ENCODE data around the gene AK3.
"Not testable (repeated sequence)": the region's sequence is repeated elsewhere in the genome, so short reads cannot be mapped to it uniquely, and the experiment has no call there.

AK3 gene

DNA sequence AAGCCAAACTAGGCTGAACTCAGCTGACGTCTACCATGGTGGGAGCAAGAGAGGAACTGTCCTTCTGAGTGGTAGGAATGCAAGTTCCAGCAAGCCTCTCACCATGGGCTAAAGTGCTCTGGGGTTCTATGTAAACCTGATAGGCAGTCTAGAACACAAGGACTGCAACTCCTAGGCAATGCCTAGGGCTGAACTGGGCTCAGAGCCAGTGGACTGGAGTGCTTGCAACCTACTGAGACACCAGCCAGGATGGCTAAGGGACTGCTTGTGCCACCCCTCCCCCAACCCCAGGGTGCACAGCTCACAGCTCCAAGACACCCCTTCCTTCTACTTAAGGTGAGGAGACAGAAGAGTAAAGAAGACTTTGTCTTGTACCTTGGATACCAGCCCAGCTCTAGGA, 39.6 kb upstream of the AK3 start:
- Histone ChIP-seq H3K4me1 (ENCODE audit: low read length) (no peaks in the 10 kb centered on the region), H3K36me3 (replicated peaks; ENCODE audit: insufficient read depth, low read length) (no peaks in the 10 kb centered on the region), H3F3A (ENCODE audit: insufficient read depth, low read length) (no peaks in the 10 kb centered on the region), H3K4me3 (ENCODE audit: low read length) (no peak overlapping the region), H3K4me2 (ENCODE audit: low read depth, low read length) (no peak overlapping the region), H3K9me3 (replicated peaks; ENCODE audit: insufficient read depth, low read length) (no peaks in the 10 kb centered on the region), H3K9ac (ENCODE audit: low read length) (no peak overlapping the region), H3K27me3 (replicated peaks; ENCODE audit: insufficient read depth, low read length) (no peaks in the 10 kb centered on the region), H4K20me1 (ENCODE audit: insufficient read depth, low read length) (no peaks in the 10 kb centered on the region), H3K27ac (ENCODE audit: low read length) (no peak overlapping the region), H2AFZ (ENCODE audit: low read length) (no peak overlapping the region), H3K79me2 (ENCODE audit: low read length) (no peaks in the 10 kb centered on the region), H3K9me2 (replicated peaks; ENCODE audit: insufficient read depth, low read length) (no peaks in the 10 kb centered on the region)
- no peak for DNase-seq
- TF ChIP-seq, protein P1, sequence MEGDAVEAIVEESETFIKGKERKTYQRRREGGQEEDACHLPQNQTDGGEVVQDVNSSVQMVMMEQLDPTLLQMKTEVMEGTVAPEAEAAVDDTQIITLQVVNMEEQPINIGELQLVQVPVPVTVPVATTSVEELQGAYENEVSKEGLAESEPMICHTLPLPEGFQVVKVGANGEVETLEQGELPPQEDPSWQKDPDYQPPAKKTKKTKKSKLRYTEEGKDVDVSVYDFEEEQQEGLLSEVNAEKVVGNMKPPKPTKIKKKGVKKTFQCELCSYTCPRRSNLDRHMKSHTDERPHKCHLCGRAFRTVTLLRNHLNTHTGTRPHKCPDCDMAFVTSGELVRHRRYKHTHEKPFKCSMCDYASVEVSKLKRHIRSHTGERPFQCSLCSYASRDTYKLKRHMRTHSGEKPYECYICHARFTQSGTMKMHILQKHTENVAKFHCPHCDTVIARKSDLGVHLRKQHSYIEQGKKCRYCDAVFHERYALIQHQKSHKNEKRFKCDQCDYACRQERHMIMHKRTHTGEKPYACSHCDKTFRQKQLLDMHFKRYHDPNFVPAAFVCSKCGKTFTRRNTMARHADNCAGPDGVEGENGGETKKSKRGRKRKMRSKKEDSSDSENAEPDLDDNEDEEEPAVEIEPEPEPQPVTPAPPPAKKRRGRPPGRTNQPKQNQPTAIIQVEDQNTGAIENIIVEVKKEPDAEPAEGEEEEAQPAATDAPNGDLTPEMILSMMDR (IDR thresholded peaks at IDR 0.05; ENCODE audit: low read length) = no peak
- no peak for TF ChIP-seq EZH2 (optimal IDR thresholded peaks at IDR 0.05; ENCODE audit: low read depth, low read length)
- TF ChIP-seq EZH2phosphoT487 (IDR thresholded peaks at IDR 0.05; ENCODE audit: low read length) = no peak

DNA sequence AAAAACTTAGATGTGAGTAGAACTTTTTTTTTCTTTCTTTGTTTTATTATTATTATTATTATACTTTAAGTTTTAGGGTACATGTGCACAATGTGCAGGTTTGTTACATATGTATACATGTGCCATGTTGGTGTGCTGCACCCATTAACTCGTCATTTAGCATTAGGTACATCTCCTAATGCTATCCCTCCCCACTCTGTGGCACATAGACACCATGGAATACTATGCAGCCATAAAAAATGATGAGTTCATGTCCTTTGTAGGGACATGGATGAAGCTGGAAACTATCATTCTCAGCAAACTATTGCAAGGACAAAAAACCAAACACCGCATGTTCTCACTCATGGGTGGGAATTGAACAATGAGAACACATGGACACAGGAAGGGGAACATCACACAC, 34.0 kb upstream of the AK3 start:
- H3K4me2 ChIP-seq (ENCODE audit: low read depth, low read length); H3K4me3 ChIP-seq (ENCODE audit: low read length); H3K9me2 ChIP-seq (replicated peaks; ENCODE audit: insufficient read depth, low read length); H3K4me1 ChIP-seq (ENCODE audit: low read length); H3K79me2 ChIP-seq (ENCODE audit: low read length); H3K9ac ChIP-seq (ENCODE audit: low read length); H3F3A ChIP-seq (ENCODE audit: insufficient read depth, low read length); H3K27ac ChIP-seq (ENCODE audit: low read length); H3K9me3 ChIP-seq (replicated peaks; ENCODE audit: insufficient read depth, low read length); DNase-seq; H3K27me3 ChIP-seq (replicated peaks; ENCODE audit: insufficient read depth, low read length); H2AFZ ChIP-seq (ENCODE audit: low read length); H3K36me3 ChIP-seq (replicated peaks; ENCODE audit: insufficient read depth, low read length); H4K20me1 ChIP-seq (ENCODE audit: insufficient read depth, low read length): not testable (repeated sequence)

DNA sequence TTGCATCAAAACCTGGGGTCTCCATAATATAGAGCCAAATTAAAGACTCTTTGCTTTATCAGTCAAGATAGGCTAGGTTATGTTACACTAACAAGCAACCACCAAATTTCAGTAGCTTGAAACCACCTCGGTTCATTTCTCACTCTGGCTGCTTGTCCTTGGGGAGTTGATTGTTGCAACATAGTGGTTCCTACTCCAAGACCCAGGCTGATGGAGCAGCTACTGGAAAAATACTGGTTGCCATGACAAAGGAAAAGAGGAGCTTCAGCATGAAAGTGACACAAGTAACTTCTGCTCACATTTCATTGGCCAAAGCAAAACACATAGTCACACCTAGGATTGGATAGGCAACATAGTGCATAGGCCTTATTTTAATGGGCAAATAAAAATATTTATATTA, 33.2 kb upstream of the AK3 start:
- no peak for DNase-seq

DNA sequence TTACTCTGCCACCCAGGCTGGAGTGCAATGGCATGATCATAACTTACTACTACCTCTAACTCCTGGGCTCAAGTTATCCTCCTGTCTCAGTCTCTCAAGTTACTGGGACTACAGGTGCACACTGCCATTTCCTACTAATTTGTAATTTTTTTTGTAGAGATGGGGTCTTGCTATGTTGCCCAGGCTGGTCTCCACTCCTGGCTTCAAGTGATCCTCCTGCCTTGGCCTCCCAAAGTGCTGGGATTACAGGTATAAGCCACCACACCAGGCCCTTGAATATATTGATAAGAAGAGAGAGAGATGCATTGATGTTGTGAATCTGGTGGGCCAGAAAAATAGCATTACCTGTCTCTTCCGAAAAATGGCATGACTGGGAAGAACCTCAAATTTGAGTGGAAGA, 30.8 kb upstream of the AK3 start:
- no peak overlapping the region for H3K9ac ChIP-seq (ENCODE audit: low read length)
- H3K9me2 ChIP-seq (replicated peaks; ENCODE audit: insufficient read depth, low read length) = no peaks in the 10 kb centered on the region
- no peak overlapping the region for H3K27ac ChIP-seq (ENCODE audit: low read length)
- DNase-seq = no peak
- H3K79me2 ChIP-seq (ENCODE audit: low read length) = no peaks in the 10 kb centered on the region
- H3K9me3 ChIP-seq (replicated peaks; ENCODE audit: insufficient read depth, low read length) = no peaks in the 10 kb centered on the region
- H3K36me3 ChIP-seq (replicated peaks; ENCODE audit: insufficient read depth, low read length) = no peaks in the 10 kb centered on the region
- no peaks in the 10 kb centered on the region for H3K27me3 ChIP-seq (replicated peaks; ENCODE audit: insufficient read depth, low read length)
- no peaks in the 10 kb centered on the region for H4K20me1 ChIP-seq (ENCODE audit: insufficient read depth, low read length)
- no peaks in the 10 kb centered on the region for H3F3A ChIP-seq (ENCODE audit: insufficient read depth, low read length)
- H2AFZ ChIP-seq (ENCODE audit: low read length) = no peak overlapping the region
- no peaks in the 10 kb centered on the region for H3K4me1 ChIP-seq (ENCODE audit: low read length)
- H3K4me2 ChIP-seq (ENCODE audit: low read depth, low read length) = no peak overlapping the region
- H3K4me3 ChIP-seq (ENCODE audit: low read length) = no peak overlapping the region
- TF ChIP-seq EZH2 (optimal IDR thresholded peaks at IDR 0.05; ENCODE audit: low read depth, low read length) (no peak), EZH2phosphoT487 (IDR thresholded peaks at IDR 0.05; ENCODE audit: low read length) (no peak)
- TF ChIP-seq, protein P1 (IDR thresholded peaks at IDR 0.05; ENCODE audit: low read length) = no peak

More for the DNA sequence above, 33.2 kb upstream of the AK3 start:
- TF ChIP-seq, protein P1 (IDR thresholded peaks at IDR 0.05; ENCODE audit: low read length) = no peak
- no peak for TF ChIP-seq EZH2 (optimal IDR thresholded peaks at IDR 0.05; ENCODE audit: low read depth, low read length)
- Histone ChIP-seq H3K9me3 (replicated peaks; ENCODE audit: insufficient read depth, low read length) (no peaks in the 10 kb centered on the region), H2AFZ (ENCODE audit: low read length) (no peak overlapping the region), H3K4me2 (ENCODE audit: low read depth, low read length) (no peak overlapping the region), H3K4me3 (ENCODE audit: low read length) (no peak overlapping the region), H3F3A (ENCODE audit: insufficient read depth, low read length) (no peaks in the 10 kb centered on the region), H3K9me2 (replicated peaks; ENCODE audit: insufficient read depth, low read length) (no peaks in the 10 kb centered on the region), H3K36me3 (replicated peaks; ENCODE audit: insufficient read depth, low read length) (no peaks in the 10 kb centered on the region), H3K27me3 (replicated peaks; ENCODE audit: insufficient read depth, low read length) (no peaks in the 10 kb centered on the region), H3K79me2 (ENCODE audit: low read length) (no peaks in the 10 kb centered on the region), H3K4me1 (ENCODE audit: low read length) (no peaks in the 10 kb centered on the region), H3K9ac (ENCODE audit: low read length) (no peak overlapping the region), H3K27ac (ENCODE audit: low read length) (no peak overlapping the region), H4K20me1 (ENCODE audit: insufficient read depth, low read length) (no peaks in the 10 kb centered on the region)
